Fibroblast of the aortic adventitia (primary cell): ENCODE measurements around the gene MSX1. TPM values are rescaled to one million over a fixed set of nuclear protein-coding genes. Genes with fewer than 3 reads are reported as not detected.

Experiments
- DNase-seq: peaks from one replicate; pipeline ENCODE4 v3.0.0-alpha.2; 2010; ENCODE audit warnings: low read depth
- H3K4me3 ChIP-seq: 2 replicates; pipeline ENCODE4 v1.5.1; 2011; ENCODE audit warnings: low read depth, mild to moderate bottlenecking, control low read depth, low read length, moderate library complexity
- total RNA-seq: library from RNA; depleted of rRNA; stranded (reverse); fragments of >200 nt; gene quantifications from 2 replicates; pipeline ENCODE4 v1.2.3, GENCODE V29; 2012; ENCODE audit warnings: low replicate concordance
- TF ChIP-seq, protein P1 (sequence below): IDR thresholded peaks from 2 replicates; pipeline ENCODE4 v1.5.1; 2011; ENCODE audit warnings: mild to moderate bottlenecking, low read length, control low read depth, inconsistent platforms; ENCODE audit not compliant: insufficient read depth

The MSX1 gene
- total RNA-seq, 1 donor = 17.6 TPM

- TF ChIP-seq, protein P1, sequence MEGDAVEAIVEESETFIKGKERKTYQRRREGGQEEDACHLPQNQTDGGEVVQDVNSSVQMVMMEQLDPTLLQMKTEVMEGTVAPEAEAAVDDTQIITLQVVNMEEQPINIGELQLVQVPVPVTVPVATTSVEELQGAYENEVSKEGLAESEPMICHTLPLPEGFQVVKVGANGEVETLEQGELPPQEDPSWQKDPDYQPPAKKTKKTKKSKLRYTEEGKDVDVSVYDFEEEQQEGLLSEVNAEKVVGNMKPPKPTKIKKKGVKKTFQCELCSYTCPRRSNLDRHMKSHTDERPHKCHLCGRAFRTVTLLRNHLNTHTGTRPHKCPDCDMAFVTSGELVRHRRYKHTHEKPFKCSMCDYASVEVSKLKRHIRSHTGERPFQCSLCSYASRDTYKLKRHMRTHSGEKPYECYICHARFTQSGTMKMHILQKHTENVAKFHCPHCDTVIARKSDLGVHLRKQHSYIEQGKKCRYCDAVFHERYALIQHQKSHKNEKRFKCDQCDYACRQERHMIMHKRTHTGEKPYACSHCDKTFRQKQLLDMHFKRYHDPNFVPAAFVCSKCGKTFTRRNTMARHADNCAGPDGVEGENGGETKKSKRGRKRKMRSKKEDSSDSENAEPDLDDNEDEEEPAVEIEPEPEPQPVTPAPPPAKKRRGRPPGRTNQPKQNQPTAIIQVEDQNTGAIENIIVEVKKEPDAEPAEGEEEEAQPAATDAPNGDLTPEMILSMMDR = no peak
- DNase-seq = no peak
- no peak overlapping the region for H3K4me3 ChIP-seq
Observed at GRCh38 chr4:4857001-4857808, 2.3 kb upstream of the MSX1 start.

- no peak overlapping the region for H3K4me3 ChIP-seq
- TF ChIP-seq, protein P1 = no peak
- no peak for DNase-seq
Observed at GRCh38 chr4:4857809-4858508, 1.5 kb upstream of the MSX1 start.

GRCh38 chr4:4858527-4859324 is 739 bp upstream of the MSX1 start:
- TF ChIP-seq, protein P1 = no peak
- no peak for DNase-seq

GRCh38 chr4:4859799-4860599 is 534 bp downstream of the MSX1 start:
- H3K4me3 ChIP-seq = peak overlapping the region; percentile 94
- TF ChIP-seq, protein P1 = no peak
- DNase-seq = no peak

More at GRCh38 chr4:4858527-4859324, 739 bp upstream of the MSX1 start:
- H3K4me3 ChIP-seq = peak overlapping the region; percentile 94

- DNase-seq = peak; percentile 48
- TF ChIP-seq, protein P1 = peak; percentile 36
- peak overlapping the region; percentile 94 for H3K4me3 ChIP-seq
Observed at GRCh38 chr4:4860600-4861389, 1.3 kb downstream of the MSX1 start.
